ENCODE measurements around the gene INPP5D.

The INPP5D gene

DNA sequence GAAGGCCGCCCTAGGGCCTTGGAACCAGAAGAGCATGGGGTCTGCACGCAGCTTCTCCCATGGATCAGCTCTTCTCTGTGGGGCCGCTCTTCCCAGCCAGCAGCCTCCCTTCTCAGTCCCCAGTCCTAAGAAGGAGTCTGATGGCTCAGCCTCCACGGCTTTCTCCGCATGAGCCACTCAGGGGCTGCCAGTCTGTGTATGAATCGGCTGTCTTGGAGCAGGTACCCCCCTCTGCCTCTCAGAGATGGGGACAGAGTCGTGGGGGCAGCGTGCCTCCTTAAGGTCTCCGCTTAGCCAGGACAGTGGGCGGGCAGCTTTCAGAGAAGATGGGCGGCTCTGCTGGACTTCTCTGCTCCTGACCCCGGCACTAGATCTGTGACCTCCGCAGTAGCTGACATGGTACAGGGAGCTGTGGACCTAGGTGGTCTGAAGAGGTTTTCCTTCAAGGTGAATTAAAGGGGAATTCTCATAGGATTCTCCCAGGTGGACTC, 21.6 kb downstream of the INPP5D start:
- FAIRE-seq (no peak), DNase-seq (ENCODE audit: insufficient read length, low spot score) (no peak)
- no peak for TF ChIP-seq POLR2A (IDR thresholded peaks at IDR 0.05; ENCODE audit: low read depth, low read length)

DNA sequence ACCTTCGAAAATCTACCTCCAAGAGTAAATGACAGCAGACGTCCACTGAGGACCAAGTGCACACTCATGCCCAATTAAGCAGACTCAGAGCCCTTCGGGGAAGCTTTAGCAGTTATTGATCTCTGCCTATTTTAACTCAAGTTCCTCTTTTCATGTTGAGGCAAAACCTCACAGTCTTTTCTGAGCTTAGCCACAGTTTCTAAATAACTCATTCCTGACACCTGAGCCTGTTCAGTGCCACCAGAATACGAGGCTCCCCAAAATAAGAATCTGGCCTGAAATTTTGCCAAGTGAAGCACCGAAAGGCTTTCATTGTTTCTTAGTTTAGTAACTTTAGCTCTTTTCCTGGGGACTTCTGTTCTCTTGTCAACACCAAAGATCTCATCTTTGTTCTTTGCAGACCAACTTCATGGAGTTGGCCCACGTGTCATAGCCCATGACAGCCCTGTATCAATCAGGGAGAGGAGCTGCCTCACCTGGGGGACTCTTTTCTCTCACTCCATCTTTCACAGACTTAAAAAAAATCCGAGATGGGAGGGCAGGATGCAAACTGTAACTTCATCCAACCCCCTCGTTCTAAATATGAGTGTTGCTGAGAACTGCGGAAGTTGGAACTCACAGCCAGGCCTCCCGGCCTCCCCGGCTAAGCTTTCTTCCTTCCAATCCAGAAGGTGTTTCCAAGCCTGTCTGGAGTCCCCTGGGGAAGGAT, 22.2 kb downstream of the INPP5D start:
- no peak for DNase-seq (ENCODE audit: insufficient read length, low spot score)
- FAIRE-seq, result no peak
- TF ChIP-seq POLR2A (IDR thresholded peaks at IDR 0.05; ENCODE audit: low read depth, low read length), result no peak

DNA sequence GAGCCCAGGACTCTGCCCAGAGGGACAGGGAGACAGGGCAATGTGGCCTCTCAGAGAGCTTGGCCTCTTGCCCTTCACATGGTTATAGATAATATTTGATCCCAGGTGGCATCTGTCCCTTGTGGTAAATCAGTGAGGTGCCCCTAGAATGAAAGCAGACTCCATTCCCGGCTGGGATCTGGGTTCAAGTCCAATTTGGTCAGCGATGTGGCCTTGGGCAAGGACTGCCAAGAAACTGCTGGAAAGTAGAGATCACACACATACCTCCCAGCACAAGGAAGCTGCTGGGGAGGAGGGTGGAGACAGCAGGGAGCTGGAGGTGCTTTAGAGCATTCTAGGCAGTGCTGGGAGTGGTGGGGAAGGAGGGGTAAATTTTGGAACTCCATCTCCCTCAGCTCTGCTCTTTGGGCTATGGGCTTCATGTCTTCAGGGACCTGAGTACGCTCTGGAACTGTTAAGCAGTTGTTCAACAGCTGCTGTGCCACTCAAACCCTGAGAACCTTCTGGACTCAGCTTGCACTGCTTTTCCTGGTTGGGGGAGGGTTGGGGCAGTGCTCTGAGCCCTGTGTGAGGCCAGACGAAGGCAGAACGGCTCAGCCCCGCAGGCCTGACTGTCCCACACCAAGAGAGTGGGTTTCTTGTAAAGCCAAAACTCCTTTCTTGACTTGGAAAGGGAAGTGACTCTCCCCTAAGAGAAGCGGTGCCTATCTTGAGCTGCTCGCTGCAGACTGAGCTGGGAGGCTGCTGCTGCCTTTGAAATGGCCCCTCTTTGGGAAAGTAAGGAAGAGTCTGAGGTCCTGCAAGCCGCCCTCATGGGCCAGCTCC, 23.0 kb downstream of the INPP5D start:
- DNase-seq (ENCODE audit: insufficient read length, low spot score) (no peak), FAIRE-seq (no peak)

DNA sequence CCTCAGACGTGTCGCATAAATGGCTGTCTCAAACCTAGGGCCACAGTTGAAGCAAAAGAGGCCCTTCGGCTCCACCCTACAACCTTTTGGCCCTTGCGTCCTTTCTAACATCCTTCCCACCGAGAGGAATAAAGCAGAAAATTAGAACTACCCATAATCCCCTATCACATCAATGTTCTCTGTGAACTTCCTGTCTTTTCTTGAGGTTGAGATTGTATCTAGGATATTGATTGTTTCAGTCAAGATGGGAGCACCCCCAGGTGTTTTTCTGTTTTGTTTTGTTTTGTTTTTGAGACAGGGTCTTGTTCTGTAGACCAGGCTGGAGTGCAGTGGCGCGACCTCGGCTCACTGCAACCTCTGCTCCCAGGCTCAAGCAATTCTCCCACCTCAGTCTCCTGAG, 23.6 kb downstream of the INPP5D start:
- DNase-seq (ENCODE audit: insufficient read length, low spot score) (no peak), FAIRE-seq (no peak)
- TF ChIP-seq POLR2A (IDR thresholded peaks at IDR 0.05; ENCODE audit: low read depth, low read length), result no peak

More for the DNA sequence above, 23.0 kb downstream of the INPP5D start:
- no peak for TF ChIP-seq POLR2A (IDR thresholded peaks at IDR 0.05; ENCODE audit: low read depth, low read length)

DNA sequence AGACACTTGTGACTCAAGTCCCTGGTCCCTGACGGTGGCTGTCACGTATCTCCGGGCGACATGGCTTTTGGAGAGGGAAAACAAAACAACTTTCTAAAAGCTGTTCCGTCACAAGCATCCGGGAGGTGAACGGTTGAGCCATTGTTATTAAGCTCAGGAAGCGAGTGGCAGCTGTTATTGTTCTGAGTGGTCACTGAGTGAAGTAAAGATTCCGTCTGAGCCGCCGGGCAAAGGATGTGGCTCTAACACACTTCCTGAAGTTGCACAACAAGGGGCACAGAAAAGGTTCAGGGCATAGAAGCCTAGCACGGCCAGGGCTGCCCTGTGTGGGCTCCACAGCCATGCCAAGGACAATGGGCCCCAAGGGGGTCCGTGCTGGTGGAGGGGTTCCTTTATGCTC, 24.3 kb downstream of the INPP5D start:
- TF ChIP-seq POLR2A (IDR thresholded peaks at IDR 0.05; ENCODE audit: low read depth, low read length), result no peak
- DNase-seq (ENCODE audit: insufficient read length, low spot score), result no peak
- FAIRE-seq, result no peak

DNA sequence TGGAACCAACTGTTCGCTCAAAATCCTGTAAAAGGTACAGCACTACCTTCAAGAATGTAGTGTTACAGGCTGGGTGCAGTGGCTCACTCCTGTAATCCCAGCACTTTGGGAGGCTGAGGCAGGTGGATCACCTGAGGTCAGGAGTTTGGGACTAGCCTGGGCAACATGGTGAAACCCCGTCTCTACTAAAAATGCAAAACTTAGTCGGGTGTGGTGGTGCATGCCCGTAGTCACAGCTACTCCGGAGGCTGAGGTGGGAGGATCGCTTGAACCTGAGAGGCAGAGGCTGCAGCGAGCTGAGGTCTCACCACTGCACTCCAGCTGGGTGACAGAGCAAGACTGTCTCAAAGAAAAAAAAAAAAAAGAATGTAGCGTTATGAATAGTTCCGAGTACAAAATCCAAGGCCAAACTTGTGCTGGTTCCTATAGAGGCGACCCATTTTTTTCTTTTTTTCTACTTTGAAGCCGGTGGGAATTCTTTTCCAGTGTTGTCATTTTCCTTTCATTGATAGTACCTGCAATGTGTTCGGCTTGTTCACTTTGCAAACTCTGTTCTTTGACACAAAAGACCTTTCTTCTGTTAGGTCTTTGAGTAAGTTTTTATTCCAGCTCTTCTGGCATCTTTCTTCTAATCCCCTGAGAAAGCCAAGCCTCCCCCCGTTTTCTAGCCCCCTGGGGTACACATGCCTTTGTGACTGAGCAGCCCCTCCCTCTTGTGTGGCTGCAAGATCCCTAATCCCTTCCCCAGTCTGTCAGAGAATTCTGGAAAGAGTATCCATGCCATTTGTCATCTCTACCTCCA, 25.1 kb downstream of the INPP5D start:
- no peak for TF ChIP-seq POLR2A (IDR thresholded peaks at IDR 0.05; ENCODE audit: low read depth, low read length)
- DNase-seq (ENCODE audit: insufficient read length, low spot score) (no peak), FAIRE-seq (no peak)

DNA sequence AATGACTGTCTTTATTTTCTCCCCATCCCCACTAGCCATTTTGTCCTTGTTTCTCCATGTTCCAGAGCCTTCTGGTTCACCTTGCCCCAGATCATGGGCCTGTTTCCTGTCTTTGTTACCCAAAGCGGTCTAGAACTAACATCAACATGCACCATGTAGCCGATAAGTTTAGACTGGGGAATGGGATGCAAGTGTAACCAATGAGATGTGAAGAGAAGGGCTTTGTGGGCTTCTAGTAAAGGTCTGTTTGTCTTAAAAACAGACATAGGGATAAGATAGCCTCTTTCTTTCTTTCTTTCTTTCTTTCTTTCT, 25.7 kb downstream of the INPP5D start:
- DNase-seq (ENCODE audit: insufficient read length, low spot score) (no peak), FAIRE-seq (no peak)
- TF ChIP-seq POLR2A (IDR thresholded peaks at IDR 0.05; ENCODE audit: low read depth, low read length), result no peak

DNA sequence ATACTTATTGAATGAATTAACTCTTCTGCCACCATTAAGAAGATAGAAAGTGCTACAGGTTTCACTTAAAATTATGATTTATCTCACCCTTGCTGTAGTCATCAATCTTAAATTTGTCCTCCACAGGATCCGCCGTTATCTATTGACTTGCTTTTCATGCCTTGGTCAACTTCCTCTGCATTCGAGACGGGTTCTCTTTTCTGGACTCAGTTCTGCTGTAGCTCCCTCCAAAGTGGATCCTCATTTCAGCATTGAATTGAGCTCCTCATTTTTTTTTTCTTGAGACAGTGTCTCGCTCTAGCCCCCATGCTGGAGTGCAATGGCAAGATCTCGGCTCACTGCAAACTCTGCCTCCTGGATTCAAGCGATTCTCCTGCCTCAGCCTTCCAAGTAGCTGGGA, 27.6 kb downstream of the INPP5D start:
- no peak for FAIRE-seq
- no peak for DNase-seq (ENCODE audit: insufficient read length, low spot score)
- TF ChIP-seq POLR2A (IDR thresholded peaks at IDR 0.05; ENCODE audit: low read depth, low read length), result no peak

DNA sequence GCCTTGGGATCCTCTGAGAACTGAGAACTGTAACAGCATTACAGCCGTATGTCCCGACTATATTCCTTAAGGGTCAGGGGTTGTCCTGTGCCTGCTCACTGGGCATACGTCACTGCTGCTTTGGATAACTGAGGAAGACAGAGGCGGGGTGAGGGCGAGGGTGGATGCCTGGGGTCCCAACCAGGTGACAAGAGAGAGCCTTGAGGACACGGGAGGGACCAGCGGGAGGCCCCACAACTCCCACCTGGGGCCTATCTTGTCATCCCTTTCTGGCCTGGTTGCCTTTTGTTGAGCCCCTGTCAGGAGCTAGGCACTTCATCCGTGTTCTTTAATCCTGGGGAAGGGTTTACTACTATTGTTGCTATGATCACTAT, 28.8 kb downstream of the INPP5D start:
- no peak for DNase-seq (ENCODE audit: insufficient read length, low spot score)
- no peak for FAIRE-seq
- no peak for TF ChIP-seq POLR2A (IDR thresholded peaks at IDR 0.05; ENCODE audit: low read depth, low read length)

DNA sequence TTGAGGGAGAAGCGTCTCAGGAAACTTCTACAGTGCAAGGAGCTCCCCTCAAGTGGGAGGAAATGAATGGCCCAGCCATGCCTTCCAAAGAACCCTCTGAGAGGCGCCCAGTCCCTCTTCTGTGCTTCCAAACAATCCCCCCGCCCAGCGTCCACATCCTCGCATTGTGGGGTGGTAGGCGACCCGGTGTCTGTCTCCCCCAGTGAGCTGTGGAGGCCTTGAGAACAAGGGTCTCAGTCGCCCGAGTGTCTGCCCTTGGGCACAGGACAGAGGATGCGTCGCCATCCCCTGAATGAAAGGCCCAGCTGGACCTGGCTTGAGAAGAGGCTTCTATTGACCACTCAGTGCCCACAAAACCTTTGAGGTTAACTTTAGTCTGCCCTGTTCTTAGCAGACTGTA, 29.7 kb downstream of the INPP5D start:
- FAIRE-seq, result no peak
- no peak for TF ChIP-seq POLR2A (IDR thresholded peaks at IDR 0.05; ENCODE audit: low read depth, low read length)
- DNase-seq (ENCODE audit: insufficient read length, low spot score), result no peak

DNA sequence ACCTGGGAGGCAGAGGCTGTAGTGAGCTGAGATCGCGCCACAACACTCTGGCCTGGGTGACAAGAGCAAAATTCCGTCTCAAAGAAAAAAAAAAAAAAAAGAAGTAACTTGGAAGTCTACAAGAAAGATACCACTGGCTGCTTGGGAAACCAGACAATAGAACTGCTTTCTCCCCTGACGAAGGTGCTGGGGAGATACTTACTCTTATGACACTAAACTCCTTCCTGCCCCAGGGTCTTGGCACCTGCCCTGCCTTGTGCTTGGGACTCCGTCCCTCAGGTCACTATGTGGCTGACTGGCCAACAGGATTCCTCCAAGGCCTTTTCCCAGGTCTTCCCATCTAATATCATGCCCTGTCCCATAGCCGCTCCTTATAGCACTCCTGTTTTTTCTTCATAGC, 30.7 kb downstream of the INPP5D start:
- DNase-seq (ENCODE audit: insufficient read length, low spot score) (no peak), FAIRE-seq (no peak)
- no peak for TF ChIP-seq POLR2A (IDR thresholded peaks at IDR 0.05; ENCODE audit: low read depth, low read length)

DNA sequence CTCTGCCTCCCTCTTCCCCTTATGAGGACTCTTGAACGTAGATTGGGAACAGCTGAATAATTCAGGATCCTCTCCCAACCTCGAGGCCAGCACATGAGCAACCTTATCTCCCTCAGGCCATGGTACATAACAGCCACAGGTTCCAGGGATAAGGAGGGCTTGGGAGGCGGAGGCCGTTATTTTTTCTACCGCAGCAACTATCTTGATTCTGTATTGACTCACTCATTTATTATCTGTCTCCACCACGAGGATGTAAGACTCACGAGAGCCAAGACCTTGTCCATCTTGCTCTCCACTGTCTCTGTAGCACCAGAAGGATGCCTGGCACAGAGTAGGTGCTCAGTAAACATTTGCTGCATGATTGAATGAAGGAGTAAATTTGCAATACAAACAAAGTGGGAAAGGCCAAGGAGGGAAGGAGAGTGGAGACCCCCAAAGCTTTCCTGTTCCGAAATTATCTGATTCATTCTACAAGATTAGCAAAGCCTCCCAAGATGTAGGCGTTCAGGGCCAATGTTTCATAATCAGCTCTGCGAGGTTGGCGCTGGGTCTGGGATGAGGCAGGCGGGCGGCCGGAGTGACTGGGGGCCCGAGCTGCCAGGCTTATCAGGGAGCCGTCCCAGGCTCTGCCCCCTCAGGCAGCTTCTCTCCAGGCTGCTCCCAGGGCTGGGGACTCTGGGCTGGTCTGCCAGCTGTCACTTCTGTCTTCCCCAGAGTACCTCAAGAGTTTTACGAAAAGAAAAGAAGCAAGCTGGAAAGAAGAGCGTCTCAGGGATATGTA, 31.6 kb downstream of the INPP5D start:
- no peak for TF ChIP-seq POLR2A (IDR thresholded peaks at IDR 0.05; ENCODE audit: low read depth, low read length)
- FAIRE-seq (no peak), DNase-seq (ENCODE audit: insufficient read length, low spot score) (no peak)

DNA sequence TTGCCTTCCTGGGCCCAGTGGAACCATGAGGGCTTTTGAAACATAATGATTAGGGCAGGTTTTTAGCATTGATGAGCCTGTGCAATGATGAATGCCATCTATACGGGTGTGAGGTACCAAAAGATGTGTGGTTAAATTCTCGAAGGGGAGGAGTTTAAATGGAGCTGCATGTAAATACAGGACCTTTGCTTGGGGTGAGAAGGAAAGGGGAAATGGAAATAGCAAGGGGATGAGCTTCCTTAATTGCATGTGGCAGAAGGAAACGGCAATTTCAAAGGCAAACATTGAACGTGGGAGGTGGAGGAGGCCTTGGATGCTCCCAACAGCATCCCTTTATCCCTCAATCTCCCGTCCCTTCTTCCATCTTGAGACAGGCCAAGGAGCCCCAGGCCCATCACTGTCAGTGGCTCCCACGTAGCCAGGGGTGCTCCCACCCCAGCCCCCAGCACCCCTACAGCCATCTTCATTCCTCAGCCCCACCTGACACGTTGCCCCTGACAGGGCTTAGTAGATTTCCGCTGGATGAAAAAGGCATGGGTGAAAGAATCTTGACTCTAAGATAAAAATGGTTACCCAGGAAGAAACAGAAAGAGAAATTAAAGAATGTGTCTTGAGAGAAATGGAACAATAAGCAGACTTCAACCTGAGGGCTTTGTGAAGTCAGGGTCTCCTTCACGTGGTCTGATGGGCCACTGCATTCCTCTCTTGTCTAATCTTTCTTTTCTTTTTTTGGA, 32.5 kb downstream of the INPP5D start:
- FAIRE-seq (no peak), DNase-seq (ENCODE audit: insufficient read length, low spot score) (no peak)
- TF ChIP-seq POLR2A (IDR thresholded peaks at IDR 0.05; ENCODE audit: low read depth, low read length), result no peak

All from H54 (cell line).